SK-N-SH (cell line): ENCODE results near the gene CACNA2D4. TPM values are rescaled to one million over a fixed set of nuclear protein-coding genes. Genes with fewer than 3 reads are reported as not detected.

Experiments used
- CTCF ChIA-PET: fragments of 300-600, 350-600 bp; formaldehyde crosslinking; extraction: SDS; loops from one replicate; lab custom pipeline; 2021; lab: Yijun Ruan, JAX
- POLR2A ChIA-PET: fragments of 350-600 bp; sonication (Branson Sonifier 250); formaldehyde crosslinking; extraction: SDS; loops from one replicate; lab custom pipeline; 2020; ENCODE audit warnings: antibody characterized with exemption, inconsistent platforms; lab: Yijun Ruan, JAX
- DNase-seq: peaks from one replicate; pipeline ENCODE4 v3.0.0; 2012
- H2AFZ ChIP-seq: fragments of 200-600 bp; sonication (generic); 2 replicates; pipeline ENCODE4 v1.8.1; 2016; ENCODE audit warnings: antibody characterized with exemption, mild to moderate bottlenecking, low read depth
- H3F3A ChIP-seq: fragments of 200-600 bp; sonication (generic); replicated peaks from 2 replicates; pipeline ENCODE3; 2016; ENCODE audit warnings: antibody characterized with exemption, mild to moderate bottlenecking; ENCODE audit not compliant: insufficient read depth
- H3K27ac ChIP-seq, 2 experiments: fragments of 200-500 bp in 1 of 2; fragments of 200-600 bp in 1 of 2; sonication (Bioruptor generic) in 1 of 2; sonication (generic), shearing (Covaris generic) in 1 of 2; 2 replicates each; pipeline versions ENCODE4 v1.5.1 to v1.6.1; 2014 to 2016; ENCODE audit warnings: low read depth in 2 of 2, inconsistent platforms in 1 of 2, low read length in 1 of 2, mild to moderate bottlenecking in 1 of 2, mixed read lengths in 1 of 2
- H3K27me3 ChIP-seq: fragments of 200-600 bp; sonication (generic), shearing (Covaris generic); 2 replicates; pipeline ENCODE4 v1.6.1; 2016; ENCODE audit warnings: mixed run types; ENCODE audit not compliant: insufficient read depth
- H3K36me3 ChIP-seq, 2 experiments: fragments of 200-500 bp in 1 of 2; fragments of 200-600 bp in 1 of 2; sonication (Bioruptor generic) in 1 of 2; sonication (generic) in 1 of 2; replicated peaks in 1 of 2; 2 replicates each; pipeline versions ENCODE3 to v1.5.1; 2014 to 2016; ENCODE audit warnings: low read length in 1 of 2, mild to moderate bottlenecking in 1 of 2; ENCODE audit not compliant: insufficient read depth in 2 of 2, control insufficient read depth in 1 of 2
- H3K4me1 ChIP-seq, 2 experiments: fragments of 200-500 bp in 1 of 2; fragments of 200-600 bp in 1 of 2; sonication (Bioruptor generic) in 1 of 2; sonication (generic), shearing (Covaris generic) in 1 of 2; 2 replicates each; pipeline versions ENCODE4 v1.5.1 to v1.6.1; 2014 to 2016; ENCODE audit warnings: low read depth in 1 of 2, low read length in 1 of 2, mixed run types in 1 of 2; ENCODE audit not compliant: insufficient read depth in 2 of 2, control insufficient read depth in 1 of 2
- H3K4me2 ChIP-seq: fragments of 200-600 bp; sonication (generic), shearing (Covaris generic); 2 replicates; pipeline ENCODE4 v1.6.1; 2017; ENCODE audit warnings: mixed run types
- H3K4me3 ChIP-seq, 2 experiments: fragments of 200-500 bp in 1 of 2; fragments of 200-600 bp in 1 of 2; sonication (Bioruptor generic) in 1 of 2; sonication (generic), shearing (Covaris generic) in 1 of 2; 2 replicates each; pipeline versions ENCODE4 v1.5.1 to v1.8.1; 2014 to 2016; ENCODE audit warnings: low read depth in 2 of 2, inconsistent platforms in 1 of 2, low read length in 1 of 2, mild to moderate bottlenecking in 1 of 2, mixed read lengths in 1 of 2, moderate library complexity in 1 of 2
- H3K79me2 ChIP-seq: fragments of 200-600 bp; sonication (generic); 2 replicates; pipeline ENCODE4 v1.8.1; 2017; ENCODE audit warnings: mild to moderate bottlenecking; ENCODE audit not compliant: insufficient read depth
- H3K9ac ChIP-seq: fragments of 200-600 bp; sonication (generic); 2 replicates; pipeline ENCODE4 v1.6.1; 2017; ENCODE audit warnings: mixed run types
- H3K9me2 ChIP-seq: fragments of 200-600 bp; sonication (generic); 2 replicates; pipeline ENCODE4 v1.6.1; 2017; ENCODE audit warnings: mixed run types
- H3K9me3 ChIP-seq: fragments of 200-600 bp; sonication (generic); 2 replicates; pipeline ENCODE4 v1.6.1; 2017; ENCODE audit warnings: mixed run types, mild to moderate bottlenecking, moderate library complexity
- H4K20me1 ChIP-seq: fragments of 200-600 bp; sonication (generic); 2 replicates; pipeline ENCODE4 v1.6.1; 2017; ENCODE audit warnings: mild to moderate bottlenecking, mixed run types; ENCODE audit not compliant: insufficient read depth
- CTCF ChIP-seq: fragments of 200-600 bp; sonication (generic); IDR thresholded peaks from 2 replicates; pipeline ENCODE4 v1.6.1; 2017; ENCODE audit warnings: antibody characterized with exemption, mild to moderate bottlenecking, moderate library complexity
- JUND ChIP-seq: IDR thresholded peaks from 2 replicates; pipeline ENCODE4 v1.4.0; 2012
- MEF2A ChIP-seq: IDR thresholded peaks from 2 replicates; pipeline ENCODE4 v1.4.0; 2012; ENCODE audit warnings: low read depth, borderline replicate concordance
- NFIC ChIP-seq: IDR thresholded peaks from 2 replicates; pipeline ENCODE4 v1.4.0; 2012; ENCODE audit warnings: borderline replicate concordance
- POLR2AphosphoS5 ChIP-seq: IDR thresholded peaks from 2 replicates; pipeline ENCODE4 v1.6.1; 2012; ENCODE audit warnings: low read depth, low read length
- RCOR1 ChIP-seq: fragments of 150-350 bp; IDR thresholded peaks from 2 replicates; pipeline ENCODE4 v1.6.1; 2017; ENCODE audit warnings: antibody characterized with exemption, low read length
- REST ChIP-seq: IDR thresholded peaks from 2 replicates; pipeline ENCODE4 v1.6.1; 2012; ENCODE audit warnings: mild to moderate bottlenecking, low read depth, low read length, moderate library complexity
- RFX5 ChIP-seq: IDR thresholded peaks from 2 replicates; pipeline ENCODE4 v1.6.1; 2012; ENCODE audit warnings: mild to moderate bottlenecking, improper control_type of control experiment, low read length
- RXRA ChIP-seq: IDR thresholded peaks from 2 replicates; pipeline ENCODE4 v1.4.0; 2012; ENCODE audit warnings: low read depth, mild to moderate bottlenecking, borderline replicate concordance
- SIN3A ChIP-seq: IDR thresholded peaks from 2 replicates; pipeline ENCODE4 v1.6.1; 2012; ENCODE audit warnings: low read depth, mild to moderate bottlenecking, low read length, moderate library complexity, borderline replicate concordance
- SMC3 ChIP-seq: IDR thresholded peaks from 2 replicates; pipeline ENCODE4 v1.6.1; 2012; ENCODE audit warnings: low read depth, low read length, improper control_type of control experiment
- TCF12 ChIP-seq: IDR thresholded peaks from 2 replicates; pipeline ENCODE4 v1.4.0; 2012
- USF1 ChIP-seq: IDR thresholded peaks from 2 replicates; pipeline ENCODE4 v1.4.0; 2012; ENCODE audit warnings: low read depth, borderline replicate concordance
- WGBS: methylation state at CpG from one replicate; pipeline ENCODE4 v1.1.6; 2017; ENCODE audit warnings: low lambda C conversion rate; 5-methylcytosine and 5-hydroxymethylcytosine counted together
- polyA plus RNA-seq, 3 experiments: library from polyadenylated mRNA; depleted of rRNA; stranded (reverse); fragments of >200 nt; gene quantifications; 2 replicates each; pipeline ENCODE4 v1.2.3, GENCODE V29; 2012

CACNA2D4 gene
- polyA plus RNA-seq, 1 of the 3 experiments (the other 2 are of a cell fraction): 0.02 TPM

GRCh38 chr12:1801303-1801975 lies 117.0 kb downstream of the CACNA2D4 start:
- ChIA-PET POLR2A (interaction anchor here (0.8 kb wide), 1 partner anchor 123 kb away, joined by 3 read pairs; no protein-coding TSS in a partner anchor), CTCF (interaction anchor here (0.8 to 17.5 kb wide), 7 partner anchors 10 to 167 kb away, joined by 3 to 349 read pairs (median 5); partner anchors contain the start of gene LRTM2)
- H3K9me3 ChIP-seq: no peaks in the 10 kb centered on the region
- WGBS: 71% methylated on average over 11 of the region's 16 CpGs
- no peak overlapping the region for H3K9ac ChIP-seq
- H3K9me2 ChIP-seq: no peaks in the 10 kb centered on the region
- no peaks in the 10 kb centered on the region for H3F3A ChIP-seq
- H3K4me2 ChIP-seq: no peak overlapping the region
- DNase-seq: peak; percentile 20
- H3K27me3 ChIP-seq: no peaks in the 10 kb centered on the region
- H3K4me3 ChIP-seq: no peak overlapping the region
- H3K79me2 ChIP-seq: no peaks in the 10 kb centered on the region
- TF ChIP-seq RFX5 (no peak), CTCF (no peak), TCF12 (no peak), SIN3A (no peak), JUND (no peak), RCOR1 (no peak), USF1 (no peak), RXRA (no peak), REST (no peak), NFIC (no peak), POLR2AphosphoS5 (no peak), SMC3 (no peak), MEF2A (no peak)
- H4K20me1 ChIP-seq: no peaks in the 10 kb centered on the region
- H3K36me3 ChIP-seq: no peaks in the 10 kb centered on the region
- no peak overlapping the region for H3K27ac ChIP-seq
- no peak overlapping the region for H2AFZ ChIP-seq
- H3K4me1 ChIP-seq: peaks cover 0 to 33% of the 10 kb centered on the region in 2 experiments; a peak in 1 of 4 replicates
